K562 (cell line): ENCODE results near the gene HPS5. TPM values are rescaled to one million over a fixed set of nuclear protein-coding genes. Genes with fewer than 3 reads are reported as not detected.

Experiments used
- ATAC-seq: fragments of 200-7000 bp; cut with Tn5 transposase; 3 replicates; pipeline ENCODE4 v1.9.1; 2020; ENCODE audit warnings: moderate library complexity
- BruUV-seq: library from RNA; stranded (reverse); fragments of 400-500 nt; replicated peaks from 2 replicates; lab custom pipeline; 2021; lab: Mats Ljungman, UMichigan
- CTCF ChIA-PET: fragments of 300-600 bp; formaldehyde crosslinking; extraction: SDS; loops from one replicate; lab custom pipeline; 2021; ENCODE audit warnings: low intra/inter-chr PET ratio; lab: Yijun Ruan, JAX
- POLR2A ChIA-PET: fragments of 300-600, 350-650 bp; sonication (Branson Sonifier 250); formaldehyde crosslinking; extraction: SDS; loops from one replicate; lab custom pipeline; 2021; ENCODE audit warnings: antibody characterized with exemption, inconsistent platforms; lab: Yijun Ruan, JAX
- DNase-seq, 4 experiments: peaks; one replicate each; pipeline versions ENCODE4 v3.0.0 to v3.0.0-alpha.2; 2011 to 2018; ENCODE audit warnings: low spot score in 3 of 4, mixed read lengths in 3 of 4; ENCODE audit errors: extremely low read depth in 1 of 4
- FAIRE-seq: peaks from 2 replicates; lab custom pipeline; 2011; peaks lifted over from hg19 to GRCh38; lab: Jason Lieb, UNC
- H2AFZ ChIP-seq: 2 replicates; pipeline ENCODE4 v1.6.0; 2011; ENCODE audit warnings: low read depth, low read length, control low read depth, inconsistent platforms
- H3K27ac ChIP-seq: fragments of 200-600 bp; 3 replicates; pipeline ENCODE4 v1.8.0; 2011; ENCODE audit warnings: low read depth, mild to moderate bottlenecking, control low read depth, inconsistent platforms, low read length, moderate library complexity, mixed read lengths; ENCODE audit errors: extremely low read depth
- H3K27me3 ChIP-seq, 2 experiments: fragments of 300-600 bp in 1 of 2; 2 replicates in 1 of 2; 3 replicates in 1 of 2; pipeline versions ENCODE4 v1.6.0 to v1.8.0; 2011; ENCODE audit warnings: inconsistent platforms in 2 of 2, low read length in 2 of 2, mild to moderate bottlenecking in 1 of 2, mixed read lengths in 1 of 2, moderate library complexity in 1 of 2; ENCODE audit not compliant: control insufficient read depth in 2 of 2, insufficient read depth in 2 of 2
- H3K36me3 ChIP-seq: fragments of 300-600 bp; 3 replicates; pipeline ENCODE4 v1.8.0; 2011; ENCODE audit warnings: mild to moderate bottlenecking, low read length, inconsistent platforms; ENCODE audit not compliant: control insufficient read depth, insufficient read depth
- H3K4me1 ChIP-seq, 2 experiments: fragments of 200-600 bp in 1 of 2; replicated peaks in 1 of 2; 2 replicates in 1 of 2; 3 replicates in 1 of 2; pipeline versions ENCODE4 v1.5.1 to v1.8.0; 2011; ENCODE audit warnings: inconsistent platforms in 2 of 2, low read length in 2 of 2, mild to moderate bottlenecking in 1 of 2, mixed read lengths in 1 of 2, moderate library complexity in 1 of 2; ENCODE audit not compliant: control insufficient read depth in 2 of 2, insufficient read depth in 2 of 2
- H3K4me2 ChIP-seq: 2 replicates; pipeline ENCODE4 v1.6.1; 2011; ENCODE audit warnings: low read length, control low read depth, inconsistent platforms, mixed read lengths; ENCODE audit not compliant: insufficient read depth
- H3K4me3 ChIP-seq: fragments of 200-600 bp; sonication (generic), shearing (Covaris generic); 2 replicates; pipeline ENCODE4 v1.5.1; 2016; ENCODE audit warnings: control low read depth, inconsistent platforms
- H3K79me2 ChIP-seq: fragments of 200-600 bp; 3 replicates; pipeline ENCODE4 v1.8.0; 2011; ENCODE audit warnings: low read length, inconsistent platforms; ENCODE audit not compliant: control insufficient read depth, insufficient read depth
- H3K9ac ChIP-seq, 2 experiments: 2 replicates each; pipeline versions ENCODE4 v1.6.0 to v1.6.1; 2011; ENCODE audit warnings: low read depth in 2 of 2, low read length in 2 of 2, control low read depth in 1 of 2, inconsistent platforms in 1 of 2, mild to moderate bottlenecking in 1 of 2, mixed read lengths in 1 of 2; ENCODE audit not compliant: insufficient read depth in 1 of 2
- H3K9me1 ChIP-seq: one replicate; pipeline ENCODE4 v1.6.0; 2011; ENCODE audit warnings: inconsistent platforms, mild to moderate bottlenecking, low read length, moderate library complexity; ENCODE audit not compliant: control insufficient read depth, insufficient read depth
- H3K9me3 ChIP-seq: replicated peaks from 2 replicates; pipeline ENCODE4 v1.5.1; 2011; ENCODE audit warnings: low read depth, low read length, inconsistent platforms; ENCODE audit not compliant: control insufficient read depth, insufficient read depth
- H4K20me1 ChIP-seq: replicated peaks from 2 replicates; pipeline ENCODE4 v1.6.1; 2011; ENCODE audit warnings: low read length, inconsistent platforms, mixed read lengths; ENCODE audit not compliant: control insufficient read depth, insufficient read depth
- HNRNPLL ChIP-seq: fragments of 200-400 bp; formaldehyde crosslinking; IDR thresholded peaks from 2 replicates; pipeline ENCODE4 v1.6.1; 2017; ENCODE audit warnings: low read length, low read depth, mild to moderate bottlenecking; ENCODE audit not compliant: poor library complexity, severe bottlenecking
- SPI1 ChIP-seq: IDR thresholded peaks from 2 replicates; pipeline ENCODE4 v1.6.1; 2011; ENCODE audit warnings: low read depth, low read length, control low read depth, borderline replicate concordance
- WGBS: fragments of 100-300 bp; shearing (Covaris generic); methylation state at CpG from one replicate; pipeline ENCODE4 v1.1.6; 2016; ENCODE audit warnings: low coverage, mixed read lengths; ENCODE audit not compliant: insufficient coverage; ENCODE audit errors: missing lambda C conversion rate; 5-methylcytosine and 5-hydroxymethylcytosine counted together
- in situ Hi-C: fragments of 300-500 bp; cut with MboI; formaldehyde crosslinking; loops from 4 replicates; pipeline ENCODE4 v1.15.0; 2018; ENCODE audit warnings: inconsistent platforms, mixed read lengths
- intact Hi-C: fragments of 100-400 bp; cut with micrococcal nuclease; formaldehyde crosslinking; loops from 2 replicates; pipeline ENCODE4 v1.14.2; 2022
- polyA plus RNA-seq, 8 experiments: library from polyadenylated mRNA; depleted of rRNA in 4 of 8; stranded (reverse) in 5 of 8; unstranded in 3 of 8; fragments of >200 nt; fragmentation: Nextera tagmentation in 2 of 8; fragmentation: Illumina TruSeq in 1 of 8; extraction: Ambion mirVana in 2 of 8; extraction: Trizol in 1 of 8; gene quantifications; 2 replicates each; pipeline versions ENCODE4 v1.2.1 to v1.2.3, GENCODE V29; 2011 to 2014; ENCODE audit warnings: inconsistent platforms in 1 of 8, missing spikeins in 1 of 8
- small RNA-seq: library from RNA; depleted of rRNA; stranded (forward); fragments of <200 nt; gene quantifications from one replicate; pipeline ENCODE3, GENCODE V24; 2014
- total RNA-seq, 7 experiments: library from RNA; depleted of rRNA in 6 of 7; stranded (reverse); fragments of >200 nt in 6 of 7; fragmentation: Illumina TruSeq in 2 of 7; extraction: Trizol in 2 of 7; gene quantifications; 2 replicates each; pipeline versions ENCODE4 v1.2.1 to v1.2.3, GENCODE V29; 2011 to 2021; ENCODE audit warnings: low replicate concordance in 1 of 7

Gene HPS5
- total and polyA plus RNA-seq, 9 of the 15 experiments (the other 6 are each of a cell fraction or from before 2014, with no cell fraction given), result 12.2 to 28.1 (median 16.8) TPM

DNA sequence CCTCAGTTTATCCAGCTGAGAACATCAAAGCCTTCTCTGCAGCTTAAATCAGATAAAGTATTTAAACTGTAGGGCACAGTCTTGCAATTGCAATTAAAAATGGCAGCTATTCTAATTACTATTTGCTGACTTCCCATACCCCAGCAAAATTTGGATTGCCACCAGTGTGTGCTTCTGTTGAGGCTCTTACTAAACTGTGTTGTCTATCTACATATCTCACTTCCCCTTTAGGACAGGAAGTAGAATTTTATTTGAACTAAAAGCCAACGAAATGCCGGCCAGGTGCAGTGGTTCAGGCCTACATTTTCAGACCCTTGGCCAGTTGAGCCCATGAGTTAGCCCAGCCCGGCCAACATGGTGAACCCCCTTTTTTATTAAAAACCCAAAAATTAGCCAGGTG, 92.4 kb downstream of the HPS5 start:
- no peaks in the 10 kb centered on the region for H3K4me1 ChIP-seq
- H3K9ac ChIP-seq, result no peak overlapping the region
- no peaks in the 10 kb centered on the region for H3K9me1 ChIP-seq
- CTCF ChIA-PET, result no interaction called here
- no peak overlapping the region for H3K4me3 ChIP-seq
- POLR2A ChIA-PET, result no interaction called here
- FAIRE-seq, result no peak
- no peak for DNase-seq
- no peaks in the 10 kb centered on the region for H3K79me2 ChIP-seq
- no peak overlapping the region for H3K4me2 ChIP-seq
- in situ Hi-C loops, result no loop called here
- H3K27ac ChIP-seq, result no peak overlapping the region
- no peaks in the 10 kb centered on the region for H3K9me3 ChIP-seq
- H4K20me1 ChIP-seq, result no peaks in the 10 kb centered on the region
- 0% methylated on average over 2 of the region's 3 CpGs for WGBS
- no peaks in the 10 kb centered on the region for H3K36me3 ChIP-seq
- H2AFZ ChIP-seq, result no peak overlapping the region
- peaks cover 0 to 11% of the 10 kb centered on the region in 2 experiments; a peak in 2 of 5 replicates for H3K27me3 ChIP-seq
- ATAC-seq, result no peak; the same call in 2 of the 3 replicates
- peak; percentile 72; the same call in 1 of the 2 replicates for TF ChIP-seq SPI1
- no peak for TF ChIP-seq HNRNPLL
- TF ChIP-seq, all 486 proteins: peak for 1
- intact Hi-C loops, result no loop called here
- no TSS peak for BruUV-seq

Small RNA genes within 50 kb of the gene (small RNA-seq; reads per million reads assigned to genes)
- gene RNA5SP333, result not detected
- gene RNA5SP334, result not detected

Other genes with a start within 250 kb of the HPS5 start
Only the 7 nearest of the 11 such genes appear.
- not detected in 2 replicates for gene SAA4, start 85.3 kb downstream of the HPS5 start, total RNA-seq (2014; rRNA removed)
- gene SAA4, start 85.3 kb downstream of the HPS5 start, total RNA-seq (2014; rRNA removed; fragmentation: Illumina TruSeq; extraction: Trizol), result not detected in 2 replicates
- gene SAA4, start 85.3 kb downstream of the HPS5 start, total RNA-seq (2015; rRNA removed; fragmentation: Illumina TruSeq; extraction: Trizol), result not detected in 2 replicates
- not detected in 2 replicates for gene SAA4, start 85.3 kb downstream of the HPS5 start, total RNA-seq (2021)
- gene SAA4, start 85.3 kb downstream of the HPS5 start, polyA plus RNA-seq (2011; rRNA removed), result not detected in 2 replicates
- gene SAA4, start 85.3 kb downstream of the HPS5 start, polyA plus RNA-seq (2014; fragmentation: Illumina TruSeq; extraction: Trizol), result not detected in 2 replicates
- not detected for gene SAA4, start 85.3 kb downstream of the HPS5 start, polyA plus RNA-seq (2014; fragmentation: Nextera tagmentation; extraction: Ambion mirVana)
- not detected in 2 replicates for gene SAA4, start 85.3 kb downstream of the HPS5 start, polyA plus RNA-seq (2014; rRNA removed)
- gene SAA2, start 73.5 kb downstream of the HPS5 start, total RNA-seq (2014; rRNA removed), result not detected in 2 replicates
- not detected in 2 replicates for gene SAA2, start 73.5 kb downstream of the HPS5 start, total RNA-seq (2014; rRNA removed; fragmentation: Illumina TruSeq; extraction: Trizol)
- not detected in 2 replicates for gene SAA2, start 73.5 kb downstream of the HPS5 start, total RNA-seq (2015; rRNA removed; fragmentation: Illumina TruSeq; extraction: Trizol)
- 4.6 and 6.0 TPM in 2 replicates for gene SAA2, start 73.5 kb downstream of the HPS5 start, total RNA-seq (2021)
- gene SAA2, start 73.5 kb downstream of the HPS5 start, polyA plus RNA-seq (2011; rRNA removed), result not detected in 2 replicates
- gene SAA2, start 73.5 kb downstream of the HPS5 start, polyA plus RNA-seq (2014; fragmentation: Illumina TruSeq; extraction: Trizol), result not detected in 2 replicates
- not detected for gene SAA2, start 73.5 kb downstream of the HPS5 start, polyA plus RNA-seq (2014; fragmentation: Nextera tagmentation; extraction: Ambion mirVana)
- gene SAA2, start 73.5 kb downstream of the HPS5 start, polyA plus RNA-seq (2014; rRNA removed), result not detected in 2 replicates
- not detected in 2 replicates for gene SAA1, start 55.9 kb downstream of the HPS5 start, total RNA-seq (2014; rRNA removed)
- not detected in 2 replicates for gene SAA1, start 55.9 kb downstream of the HPS5 start, total RNA-seq (2014; rRNA removed; fragmentation: Illumina TruSeq; extraction: Trizol)
- gene SAA1, start 55.9 kb downstream of the HPS5 start, total RNA-seq (2015; rRNA removed; fragmentation: Illumina TruSeq; extraction: Trizol), result not detected in 2 replicates
- 6.3 and 6.7 TPM in 2 replicates for gene SAA1, start 55.9 kb downstream of the HPS5 start, total RNA-seq (2021)
- not detected in 2 replicates for gene SAA1, start 55.9 kb downstream of the HPS5 start, polyA plus RNA-seq (2011; rRNA removed)
- gene SAA1, start 55.9 kb downstream of the HPS5 start, polyA plus RNA-seq (2014; fragmentation: Illumina TruSeq; extraction: Trizol), result not detected in 2 replicates
- not detected for gene SAA1, start 55.9 kb downstream of the HPS5 start, polyA plus RNA-seq (2014; fragmentation: Nextera tagmentation; extraction: Ambion mirVana)
- not detected in 2 replicates for gene SAA1, start 55.9 kb downstream of the HPS5 start, polyA plus RNA-seq (2014; rRNA removed)
- gene GTF2H1, start 427 bp upstream of the HPS5 start, total RNA-seq (2014; rRNA removed), result 60.2 and 63.9 TPM in 2 replicates
- 101 and 104 TPM in 2 replicates for gene GTF2H1, start 427 bp upstream of the HPS5 start, total RNA-seq (2014; rRNA removed; fragmentation: Illumina TruSeq; extraction: Trizol)
- gene GTF2H1, start 427 bp upstream of the HPS5 start, total RNA-seq (2015; rRNA removed; fragmentation: Illumina TruSeq; extraction: Trizol), result 104 and 114 TPM in 2 replicates
- 63.8 and 67.2 TPM in 2 replicates for gene GTF2H1, start 427 bp upstream of the HPS5 start, total RNA-seq (2021)
- 45.4 and 56.9 TPM in 2 replicates for gene GTF2H1, start 427 bp upstream of the HPS5 start, polyA plus RNA-seq (2011; rRNA removed)
- gene GTF2H1, start 427 bp upstream of the HPS5 start, polyA plus RNA-seq (2014; fragmentation: Illumina TruSeq; extraction: Trizol), result 80.7 and 98.6 TPM in 2 replicates
- gene GTF2H1, start 427 bp upstream of the HPS5 start, polyA plus RNA-seq (2014; fragmentation: Nextera tagmentation; extraction: Ambion mirVana), result 100 to 1,000 TPM in 1 of 2 experiments, 10 to 100 TPM in 1; 92.1 to 126 TPM
- 72.1 and 79.5 TPM in 2 replicates for gene GTF2H1, start 427 bp upstream of the HPS5 start, polyA plus RNA-seq (2014; rRNA removed)
- 497 and 537 TPM in 2 replicates for gene LDHA, start 72.4 kb upstream of the HPS5 start, total RNA-seq (2014; rRNA removed)
- gene LDHA, start 72.4 kb upstream of the HPS5 start, total RNA-seq (2014; rRNA removed; fragmentation: Illumina TruSeq; extraction: Trizol), result 535 and 615 TPM in 2 replicates
- gene LDHA, start 72.4 kb upstream of the HPS5 start, total RNA-seq (2015; rRNA removed; fragmentation: Illumina TruSeq; extraction: Trizol), result 587 and 664 TPM in 2 replicates
- gene LDHA, start 72.4 kb upstream of the HPS5 start, total RNA-seq (2021), result 739 and 755 TPM in 2 replicates
- 2,290 and 3,001 TPM in 2 replicates for gene LDHA, start 72.4 kb upstream of the HPS5 start, polyA plus RNA-seq (2011; rRNA removed)
- gene LDHA, start 72.4 kb upstream of the HPS5 start, polyA plus RNA-seq (2014; fragmentation: Illumina TruSeq; extraction: Trizol), result 1,410 and 1,720 TPM in 2 replicates
- gene LDHA, start 72.4 kb upstream of the HPS5 start, polyA plus RNA-seq (2014; fragmentation: Nextera tagmentation; extraction: Ambion mirVana), result 1,000 to 10,000 TPM in 1 of 2 experiments, 100 to 1,000 TPM in 1; 926 to 1,451 TPM
- gene LDHA, start 72.4 kb upstream of the HPS5 start, polyA plus RNA-seq (2014; rRNA removed), result 981 and 1,026 TPM in 2 replicates
- not detected in 2 replicates for gene LDHC, start 90.2 kb upstream of the HPS5 start, total RNA-seq (2014; rRNA removed)
- gene LDHC, start 90.2 kb upstream of the HPS5 start, total RNA-seq (2014; rRNA removed; fragmentation: Illumina TruSeq; extraction: Trizol), result not detected in 2 replicates
- gene LDHC, start 90.2 kb upstream of the HPS5 start, total RNA-seq (2015; rRNA removed; fragmentation: Illumina TruSeq; extraction: Trizol), result not detected in 2 replicates
- not detected in 2 replicates for gene LDHC, start 90.2 kb upstream of the HPS5 start, total RNA-seq (2021)
- not detected in 2 replicates for gene LDHC, start 90.2 kb upstream of the HPS5 start, polyA plus RNA-seq (2011; rRNA removed)
- not detected in 2 replicates for gene LDHC, start 90.2 kb upstream of the HPS5 start, polyA plus RNA-seq (2014; fragmentation: Illumina TruSeq; extraction: Trizol)
- gene LDHC, start 90.2 kb upstream of the HPS5 start, polyA plus RNA-seq (2014; fragmentation: Nextera tagmentation; extraction: Ambion mirVana), result not detected
- not detected in 2 replicates for gene LDHC, start 90.2 kb upstream of the HPS5 start, polyA plus RNA-seq (2014; rRNA removed)
- not detected in 2 replicates for gene LDHAL6A, start 133.7 kb upstream of the HPS5 start, total RNA-seq (2014; rRNA removed)
- gene LDHAL6A, start 133.7 kb upstream of the HPS5 start, total RNA-seq (2014; rRNA removed; fragmentation: Illumina TruSeq; extraction: Trizol), result not detected in 2 replicates
- gene LDHAL6A, start 133.7 kb upstream of the HPS5 start, total RNA-seq (2015; rRNA removed; fragmentation: Illumina TruSeq; extraction: Trizol), result not detected in 2 replicates
- not detected in 2 replicates for gene LDHAL6A, start 133.7 kb upstream of the HPS5 start, total RNA-seq (2021)
- 0.04 TPM in 1 of 2 replicates, not detected in the other for gene LDHAL6A, start 133.7 kb upstream of the HPS5 start, polyA plus RNA-seq (2011; rRNA removed)
- not detected in 2 replicates for gene LDHAL6A, start 133.7 kb upstream of the HPS5 start, polyA plus RNA-seq (2014; fragmentation: Illumina TruSeq; extraction: Trizol)
- gene LDHAL6A, start 133.7 kb upstream of the HPS5 start, polyA plus RNA-seq (2014; fragmentation: Nextera tagmentation; extraction: Ambion mirVana), result not detected
- not detected in 2 replicates for gene LDHAL6A, start 133.7 kb upstream of the HPS5 start, polyA plus RNA-seq (2014; rRNA removed)